Vagina (tissue), 2 donors: ENCODE results near the gene SPAST. TPM values are rescaled to one million over a fixed set of nuclear protein-coding genes. Genes with fewer than 3 reads are reported as not detected.
"Not testable (repeated sequence)": the region's sequence is repeated elsewhere in the genome, so short reads cannot be mapped to it uniquely, and the experiment has no call there.

ENCODE experiments used
- DNase-seq, 2 donors: peaks; one replicate each; pipeline ENCODE4 v3.0.0-alpha.2; 2017; ENCODE audit errors: extremely low spot score in 2 of 2
- H3K27ac ChIP-seq: fragments of 200-600 bp; sonication (generic); one replicate; pipeline ENCODE4 v1.5.1; 2019
- H3K27me3 ChIP-seq: fragments of 200-600 bp; sonication (generic); one replicate; pipeline ENCODE4 v1.5.1; 2019
- H3K36me3 ChIP-seq, 2 donors: fragments of 200-600 bp; sonication (generic); one replicate each; pipeline ENCODE4 v1.5.1; 2017 to 2019
- H3K4me1 ChIP-seq: fragments of 200-600 bp; sonication (generic); one replicate; pipeline ENCODE4 v1.5.1; 2019
- H3K4me3 ChIP-seq, 2 donors: fragments of 200-600 bp; sonication (generic); 1 replicate in 1 of 2; 2 replicates in 1 of 2; pipeline ENCODE4 v1.5.1; 2016 to 2019
- H3K9me3 ChIP-seq: fragments of 200-600 bp; sonication (generic); one replicate; pipeline ENCODE4 v1.5.1; 2019
- POLR2A ChIP-seq, 2 donors: fragments of 450-650 bp; IDR thresholded peaks; one replicate each; pipeline ENCODE4 v1.6.1; 2017; ENCODE audit warnings: antibody characterized with exemption in 2 of 2, mild to moderate bottlenecking in 2 of 2, moderate library complexity in 2 of 2
- POLR2AphosphoS5 ChIP-seq, 2 donors: sonication (generic); formaldehyde crosslinking; IDR thresholded peaks; one replicate each; pipeline ENCODE4 v1.9.0; 2017; ENCODE audit warnings: antibody characterized with exemption in 2 of 2, mild to moderate bottlenecking in 2 of 2, low read depth in 1 of 2; ENCODE audit not compliant: insufficient read depth in 1 of 2
- intact Hi-C: fragments of 100-400 bp; cut with DNase I; formaldehyde crosslinking; loops from one replicate; pipeline ENCODE4 v1.15.1; 2023
- total RNA-seq: library from RNA; depleted of rRNA; stranded (reverse); fragments of >200 nt; gene quantifications from one replicate; pipeline ENCODE4 v1.2.3, GENCODE V29; 2016
- TF ChIP-seq, protein P1 (sequence below), 3 experiments: fragments of 450-650 bp in 2 of 3; fragments of 200-600 bp in 1 of 3; sonication (generic) in 1 of 3; IDR thresholded peaks; one replicate each; pipeline ENCODE4 v1.5.1; 2017 to 2019; ENCODE audit warnings: antibody characterized with exemption in 3 of 3, mild to moderate bottlenecking in 2 of 3, moderate library complexity in 2 of 3

Gene SPAST
- total RNA-seq, 1 donor from 2014 or later, result 20.6 TPM

DNA sequence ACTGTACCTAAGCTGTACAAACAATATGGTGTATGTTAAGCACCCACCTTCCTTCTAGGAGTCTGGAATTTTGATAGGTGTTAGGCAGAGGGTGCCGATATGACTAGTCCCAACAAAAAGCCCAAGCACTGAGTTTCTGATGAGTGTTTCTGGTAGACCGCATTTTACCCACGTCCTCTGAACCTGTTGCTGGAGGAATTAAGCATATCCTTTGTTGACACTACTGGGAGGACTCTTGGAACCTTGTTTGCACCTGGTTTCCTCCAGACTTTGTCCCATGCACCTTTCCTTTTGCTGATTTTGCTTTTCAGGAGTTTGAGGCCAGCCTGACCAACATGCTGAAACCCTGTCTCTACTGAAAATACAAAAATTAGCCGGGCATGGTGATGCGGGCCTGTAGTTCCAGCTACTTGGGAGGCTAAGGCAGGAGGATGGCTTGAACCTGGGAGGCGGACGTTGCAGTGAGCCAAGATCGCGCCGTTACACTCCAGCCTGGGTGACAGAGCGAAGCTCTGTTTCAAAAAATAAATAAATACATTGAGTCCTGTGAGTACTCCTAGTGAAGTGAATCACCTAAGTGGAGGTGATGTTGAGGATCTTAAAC is 11.4 kb upstream of the SPAST start:
- DNase-seq, result no peak
- TF ChIP-seq POLR2AphosphoS5 (IDR thresholded peaks at IDR 0.05; ENCODE audit: insufficient read depth in 1 of 2, low read depth in 1 of 2), result no peak
- TF ChIP-seq, protein P1, sequence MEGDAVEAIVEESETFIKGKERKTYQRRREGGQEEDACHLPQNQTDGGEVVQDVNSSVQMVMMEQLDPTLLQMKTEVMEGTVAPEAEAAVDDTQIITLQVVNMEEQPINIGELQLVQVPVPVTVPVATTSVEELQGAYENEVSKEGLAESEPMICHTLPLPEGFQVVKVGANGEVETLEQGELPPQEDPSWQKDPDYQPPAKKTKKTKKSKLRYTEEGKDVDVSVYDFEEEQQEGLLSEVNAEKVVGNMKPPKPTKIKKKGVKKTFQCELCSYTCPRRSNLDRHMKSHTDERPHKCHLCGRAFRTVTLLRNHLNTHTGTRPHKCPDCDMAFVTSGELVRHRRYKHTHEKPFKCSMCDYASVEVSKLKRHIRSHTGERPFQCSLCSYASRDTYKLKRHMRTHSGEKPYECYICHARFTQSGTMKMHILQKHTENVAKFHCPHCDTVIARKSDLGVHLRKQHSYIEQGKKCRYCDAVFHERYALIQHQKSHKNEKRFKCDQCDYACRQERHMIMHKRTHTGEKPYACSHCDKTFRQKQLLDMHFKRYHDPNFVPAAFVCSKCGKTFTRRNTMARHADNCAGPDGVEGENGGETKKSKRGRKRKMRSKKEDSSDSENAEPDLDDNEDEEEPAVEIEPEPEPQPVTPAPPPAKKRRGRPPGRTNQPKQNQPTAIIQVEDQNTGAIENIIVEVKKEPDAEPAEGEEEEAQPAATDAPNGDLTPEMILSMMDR (IDR thresholded peaks at IDR 0.05), result no peak
- TF ChIP-seq POLR2A (IDR thresholded peaks at IDR 0.05), result no peak
- H3K4me3 ChIP-seq, result no peak overlapping the region
- H3K9me3 ChIP-seq, result no peaks in the 10 kb centered on the region
- no peak overlapping the region for H3K27ac ChIP-seq
- no peaks in the 10 kb centered on the region for H3K36me3 ChIP-seq
- H3K27me3 ChIP-seq, result no peaks in the 10 kb centered on the region
- H3K4me1 ChIP-seq, result no peaks in the 10 kb centered on the region
- intact Hi-C loops, result no loop called here

DNA sequence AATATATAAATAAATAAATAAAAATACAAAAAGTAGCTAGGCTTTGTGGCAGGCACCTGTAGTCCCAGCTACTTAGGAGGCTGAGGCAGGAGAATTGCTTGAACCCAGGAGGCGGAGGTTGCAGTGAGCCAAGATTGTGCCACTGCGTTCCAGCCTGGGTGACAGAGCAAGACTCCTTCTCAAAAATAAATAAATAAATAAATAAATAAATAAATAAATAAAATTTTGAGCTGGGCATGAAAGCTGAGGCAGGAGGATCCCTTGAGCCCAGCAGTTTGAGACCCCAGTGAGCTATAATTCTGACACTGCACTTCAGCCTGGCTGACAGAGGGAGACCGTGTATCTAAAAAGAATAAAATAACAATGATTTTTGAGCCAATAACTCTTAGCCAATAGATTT is 8.8 kb upstream of the SPAST start:
- H3K36me3 ChIP-seq, DNase-seq, intact Hi-C loops, H3K27me3 ChIP-seq, H3K4me3 ChIP-seq, H3K4me1 ChIP-seq, H3K27ac ChIP-seq, H3K9me3 ChIP-seq: not testable (repeated sequence)

DNA sequence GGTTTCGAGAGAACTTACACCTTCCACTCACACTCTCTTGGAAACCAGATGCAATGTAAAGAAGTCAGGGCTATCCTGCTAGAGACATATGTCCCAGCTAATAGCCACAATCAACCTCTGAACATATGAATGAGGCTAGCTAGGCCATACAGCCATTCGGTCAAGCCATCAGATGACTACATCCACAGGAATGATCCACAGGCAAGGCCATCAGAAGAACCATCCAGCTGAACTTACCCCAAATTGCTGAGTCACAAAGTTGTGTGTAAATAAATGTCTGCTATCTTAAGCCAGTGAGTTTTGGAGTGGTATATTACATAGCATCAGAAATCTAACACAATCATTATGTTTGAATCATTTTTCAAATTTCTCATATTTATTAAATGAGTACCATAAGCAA is 5.2 kb upstream of the SPAST start:
- intact Hi-C loops, result no loop called here

DNA sequence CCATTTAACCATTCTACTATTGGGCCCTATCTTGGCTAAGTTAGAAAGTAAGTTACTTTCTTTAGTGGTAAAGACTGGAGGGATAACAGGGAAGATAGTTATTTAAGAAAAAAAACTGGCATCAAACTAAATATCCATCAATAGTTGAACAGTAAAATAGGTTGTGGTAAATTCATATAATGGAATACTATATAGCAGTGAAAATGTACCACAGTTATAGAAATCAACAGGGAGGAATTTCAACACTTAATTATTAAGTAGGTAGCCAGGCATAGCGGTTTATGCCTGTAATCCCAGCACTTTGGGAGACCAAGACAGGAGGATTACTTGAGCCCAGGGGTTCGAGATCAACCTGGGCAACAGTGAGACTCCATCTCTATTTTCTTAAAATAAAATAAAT is 3.1 kb upstream of the SPAST start:
- intact Hi-C loops, result loop anchor here (5.0 kb wide), 1 partner anchor 102 kb away; no protein-coding TSS in a partner anchor
- H3K4me1 ChIP-seq, result peaks cover 12% of the 10 kb centered on the region
- no peak for TF ChIP-seq POLR2A (IDR thresholded peaks at IDR 0.05)
- TF ChIP-seq, protein P1 (IDR thresholded peaks at IDR 0.05), result no peak
- no peaks in the 10 kb centered on the region for H3K9me3 ChIP-seq
- DNase-seq, result no peak
- H3K27ac ChIP-seq, result no peak overlapping the region
- H3K4me3 ChIP-seq, result no peak overlapping the region
- H3K36me3 ChIP-seq, result no peaks in the 10 kb centered on the region
- H3K27me3 ChIP-seq, result no peaks in the 10 kb centered on the region

More for the DNA sequence above, 5.2 kb upstream of the SPAST start:
- no peaks in the 10 kb centered on the region for H3K27me3 ChIP-seq
- no peaks in the 10 kb centered on the region for H3K4me1 ChIP-seq
- no peak for DNase-seq
- TF ChIP-seq POLR2A (IDR thresholded peaks at IDR 0.05), result no peak
- TF ChIP-seq, protein P1 (IDR thresholded peaks at IDR 0.05), result no peak
- no peak for TF ChIP-seq POLR2AphosphoS5 (IDR thresholded peaks at IDR 0.05; ENCODE audit: insufficient read depth in 1 of 2, low read depth in 1 of 2)
- H3K36me3 ChIP-seq, result no peaks in the 10 kb centered on the region
- H3K4me3 ChIP-seq, result no peak overlapping the region
- no peak overlapping the region for H3K27ac ChIP-seq
- H3K9me3 ChIP-seq, result no peaks in the 10 kb centered on the region

DNA sequence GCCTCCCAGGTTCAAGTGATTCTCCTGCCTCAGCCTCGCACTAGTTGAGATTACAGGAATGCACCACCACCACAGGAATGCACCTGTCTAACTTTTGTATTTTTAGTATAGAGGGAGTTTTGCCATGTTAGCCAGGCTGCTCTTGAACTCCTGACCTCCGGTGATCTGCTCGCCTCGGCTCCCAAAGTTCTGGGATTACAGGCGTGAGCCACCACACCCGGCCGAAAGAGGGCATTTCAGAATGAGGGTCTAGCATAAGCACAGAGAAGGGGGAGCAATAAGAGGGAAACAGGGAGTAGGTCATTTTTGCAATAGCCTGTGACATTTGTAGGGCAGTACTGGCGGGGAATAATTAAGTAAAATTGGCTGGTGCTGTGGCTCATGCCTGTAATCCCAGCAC is 1.9 kb upstream of the SPAST start:
- no peak for DNase-seq
- TF ChIP-seq POLR2A (IDR thresholded peaks at IDR 0.05) (no peak), POLR2AphosphoS5 (IDR thresholded peaks at IDR 0.05; ENCODE audit: insufficient read depth in 1 of 2, low read depth in 1 of 2) (no peak)
- TF ChIP-seq, protein P1 (IDR thresholded peaks at IDR 0.05), result no peak
- no peak overlapping the region for H3K27ac ChIP-seq
- no peaks in the 10 kb centered on the region for H3K36me3 ChIP-seq
- no peak overlapping the region for H3K4me3 ChIP-seq
- no peaks in the 10 kb centered on the region for H3K9me3 ChIP-seq
- no peaks in the 10 kb centered on the region for H3K27me3 ChIP-seq
- intact Hi-C loops, result loop anchor here (5.0 kb wide), 1 partner anchor 101 kb away; no protein-coding TSS in a partner anchor
- H3K4me1 ChIP-seq, result peaks cover 23% of the 10 kb centered on the region
